HepG2 (cell line): ENCODE measurements around the gene CUL5. TPM values are rescaled to one million over a fixed set of nuclear protein-coding genes. Genes with fewer than 3 reads are reported as not detected.

ENCODE experiments used
- ATF4 ChIP-seq, 2 experiments: fragments of 450-650 bp in 1 of 2; sonication (generic) in 1 of 2; formaldehyde crosslinking; IDR thresholded peaks; 2 replicates each; pipeline versions ENCODE4 v1.5.0 to v1.8.0; 2020 to 2022; ENCODE audit warnings: mild to moderate bottlenecking in 1 of 2, missing genetic modification reagents in 1 of 2
- BCL6 ChIP-seq: IDR thresholded peaks from 2 replicates; pipeline ENCODE4 v1.6.1; 2016; ENCODE audit warnings: missing genetic modification reagents, missing compliant biosample characterization
- ELF3 ChIP-seq: IDR thresholded peaks from 2 replicates; pipeline ENCODE4 v1.6.1; 2016; ENCODE audit warnings: missing genetic modification reagents, missing compliant biosample characterization
- FOXJ3 ChIP-seq: sonication (generic); formaldehyde crosslinking; IDR thresholded peaks from 2 replicates; pipeline ENCODE4 v1.4.0; 2020; ENCODE audit warnings: missing genetic modification reagents, mild to moderate bottlenecking, borderline replicate concordance
- HNF4G ChIP-seq, 2 experiments: sonication (generic) in 1 of 2; formaldehyde crosslinking in 1 of 2; IDR thresholded peaks; 2 replicates each; pipeline versions ENCODE4 v1.4.0 to v1.6.1; 2011 to 2020; ENCODE audit warnings: borderline replicate concordance in 2 of 2, low read depth in 2 of 2, mild to moderate bottlenecking in 2 of 2, low read length in 1 of 2, missing genetic modification reagents in 1 of 2, moderate library complexity in 1 of 2
- HOXA7 ChIP-seq: sonication (generic); formaldehyde crosslinking; IDR thresholded peaks from 2 replicates; pipeline ENCODE4 v1.8.1; 2022; ENCODE audit warnings: mild to moderate bottlenecking, missing genetic modification reagents, moderate library complexity
- MAF1 ChIP-seq: sonication (generic); formaldehyde crosslinking; IDR thresholded peaks from 2 replicates; pipeline ENCODE4 v1.5.0; 2020; ENCODE audit warnings: missing genetic modification reagents, borderline replicate concordance
- MAZ ChIP-seq, 2 experiments: sonication (generic) in 1 of 2; formaldehyde crosslinking in 1 of 2; IDR thresholded peaks; 2 replicates each; pipeline versions ENCODE4 v1.5.0 to v1.6.1; 2012 to 2020; ENCODE audit warnings: low read depth in 2 of 2, mild to moderate bottlenecking in 2 of 2, borderline replicate concordance in 1 of 2, improper control_type of control experiment in 1 of 2, low read length in 1 of 2, missing genetic modification reagents in 1 of 2, moderate library complexity in 1 of 2
- NR2F6 ChIP-seq, 2 experiments: IDR thresholded peaks; 2 replicates each; pipeline ENCODE4 v1.6.1; 2016; ENCODE audit warnings: antibody characterized with exemption in 1 of 2, mild to moderate bottlenecking in 1 of 2
- PHF5A ChIP-seq: IDR thresholded peaks from one replicate; pipeline ENCODE4 v1.6.1; 2018; ENCODE audit warnings: low read depth, missing genetic modification reagents; ENCODE audit not compliant: unreplicated experiment
- POLR2AphosphoS2 ChIP-seq: IDR thresholded peaks from 2 replicates; pipeline ENCODE4 v1.6.1; 2011; ENCODE audit warnings: low read depth, low read length, improper control_type of control experiment
- RAD21 ChIP-seq: fragments of 450-650 bp; formaldehyde crosslinking; IDR thresholded peaks from 2 replicates; pipeline ENCODE4 v1.5.0; 2020; ENCODE audit warnings: mild to moderate bottlenecking
- RAD51 ChIP-seq: fragments of 450-650 bp; IDR thresholded peaks from 2 replicates; pipeline ENCODE4 v1.6.1; 2016; ENCODE audit warnings: borderline replicate concordance
- RFX3 ChIP-seq: IDR thresholded peaks from 2 replicates; pipeline ENCODE4 v1.6.1; 2016; ENCODE audit warnings: missing biosample characterization, missing genetic modification reagents
- SKI ChIP-seq: fragments of 450-650 bp; IDR thresholded peaks from one replicate; pipeline ENCODE4 v1.6.1; 2018; ENCODE audit warnings: mild to moderate bottlenecking; ENCODE audit not compliant: partially characterized antibody
- SNAPC5 ChIP-seq: sonication (generic); formaldehyde crosslinking; IDR thresholded peaks from 2 replicates; pipeline ENCODE4 v1.8.1; 2023; ENCODE audit warnings: mild to moderate bottlenecking, missing genetic modification reagents, borderline replicate concordance
- TCF12 ChIP-seq, 2 experiments: fragments of 450-650 bp in 1 of 2; sonication (generic) in 1 of 2; formaldehyde crosslinking in 1 of 2; IDR thresholded peaks; 2 replicates each; pipeline versions ENCODE4 v1.6.1 to v1.8.0; 2017 to 2022; ENCODE audit warnings: antibody characterized with exemption in 1 of 2, mild to moderate bottlenecking in 1 of 2, missing genetic modification reagents in 1 of 2, moderate library complexity in 1 of 2
- ZNF160 ChIP-seq: sonication (generic); formaldehyde crosslinking; IDR thresholded peaks from 2 replicates; pipeline ENCODE4 v1.8.0; 2022; ENCODE audit warnings: mild to moderate bottlenecking, inconsistent platforms, missing genetic modification reagents
- ZNF468 ChIP-seq: sonication (generic); formaldehyde crosslinking; IDR thresholded peaks from 2 replicates; pipeline ENCODE4 v1.8.0; 2022; ENCODE audit warnings: mild to moderate bottlenecking, moderate library complexity, missing genetic modification reagents
- ZNF772 ChIP-seq: sonication (generic); formaldehyde crosslinking; IDR thresholded peaks from 2 replicates; pipeline ENCODE4 v1.5.0; 2020; ENCODE audit warnings: mild to moderate bottlenecking, missing genetic modification reagents
- ZNF816 ChIP-seq: sonication (generic); formaldehyde crosslinking; IDR thresholded peaks from 2 replicates; pipeline ENCODE4 v1.8.0; 2022; ENCODE audit warnings: missing genetic modification reagents, mild to moderate bottlenecking, borderline replicate concordance
- ZNF83 ChIP-seq: sonication (generic); formaldehyde crosslinking; IDR thresholded peaks from 2 replicates; pipeline ENCODE4 v1.4.0; 2020; ENCODE audit warnings: missing genetic modification reagents, mild to moderate bottlenecking, borderline replicate concordance
- ZSCAN29 ChIP-seq: sonication (generic); formaldehyde crosslinking; conservative IDR thresholded peaks from 2 replicates; pipeline ENCODE4 v1.4.0; 2020; ENCODE audit warnings: mild to moderate bottlenecking, missing genetic modification reagents
- polyA plus RNA-seq, 8 experiments: library from polyadenylated mRNA; depleted of rRNA in 3 of 8; stranded (reverse) in 7 of 8; unstranded in 1 of 8; fragments of >200 nt; fragmentation: Illumina TruSeq in 4 of 8; extraction: Trizol in 4 of 8; gene quantifications; 2 replicates each; pipeline versions ENCODE4 v1.2.1 to v1.2.3, GENCODE V29; 2011 to 2016; ENCODE audit warnings: low read depth in 4 of 8, missing spikeins in 1 of 8, mixed read lengths in 1 of 8; ENCODE audit not compliant: insufficient read depth in 1 of 8
- total RNA-seq, 5 experiments: library from RNA; depleted of rRNA; stranded (reverse); fragments of >200 nt; fragmentation: Illumina TruSeq; extraction: Trizol; gene quantifications; 2 replicates each; pipeline ENCODE4 v1.2.3, GENCODE V29; 2016; ENCODE audit warnings: low read depth in 1 of 5
- TF ChIP-seq, protein P1 (sequence below): sonication (generic); formaldehyde crosslinking; IDR thresholded peaks from 2 replicates; pipeline ENCODE4 v1.9.0; 2021; ENCODE audit warnings: missing genetic modification reagents, mild to moderate bottlenecking, borderline replicate concordance

The CUL5 gene
- total and polyA plus RNA-seq, 2 of the 13 experiments (the other 11 are each of a cell fraction or from before 2014, with no cell fraction given), result 7.0 to 24.7 TPM

DNA sequence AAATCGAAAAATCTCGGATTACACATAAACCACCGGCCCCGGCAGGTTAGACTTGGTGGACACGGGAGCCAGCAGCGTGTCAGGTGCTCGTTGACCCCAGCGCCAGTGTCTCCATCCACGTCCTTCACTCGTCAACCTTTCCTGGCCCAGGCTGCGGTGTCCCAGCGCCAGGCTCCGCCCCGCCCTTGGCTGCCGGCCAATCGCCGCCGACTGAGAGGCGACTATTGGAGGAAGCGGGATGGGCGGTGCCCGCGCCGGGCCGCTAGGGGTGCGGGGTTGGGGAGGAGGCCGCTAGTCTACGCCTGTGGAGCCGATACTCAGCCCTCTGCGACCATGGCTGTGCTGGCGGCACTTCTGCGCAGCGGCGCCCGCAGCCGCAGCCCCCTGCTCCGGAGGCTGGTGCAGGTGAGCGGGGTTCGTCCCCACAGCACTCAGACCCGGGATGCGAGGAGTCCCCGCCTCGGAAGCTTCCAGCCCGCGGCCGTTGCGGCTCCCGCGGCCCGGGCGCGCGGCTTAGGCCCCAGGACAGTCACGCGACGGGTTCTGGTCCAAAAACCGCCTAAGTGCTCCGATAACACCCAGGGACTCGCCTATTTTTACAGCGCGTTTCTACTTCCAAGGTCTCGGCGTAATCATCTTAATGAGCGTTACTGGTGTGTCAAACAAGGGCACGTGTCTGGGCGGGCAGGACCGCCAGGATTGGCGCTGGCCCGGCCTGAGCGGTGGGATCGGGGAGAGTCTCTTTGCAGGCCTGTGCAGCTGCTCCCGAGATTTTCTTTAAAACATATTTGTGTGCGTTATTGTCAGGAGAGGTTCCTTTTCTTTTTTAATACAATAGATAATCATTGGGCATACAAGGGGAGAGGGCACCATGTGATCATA, 112.8 kb downstream of the CUL5 start, which contains the start of gene ACAT1 (continued):
- TF ChIP-seq ZSCAN29 (no peak), HOXA7 (CRISPR knock-in tag) (no peak), FOXJ3 (CRISPR knock-in tag) (no peak), ZNF772 (CRISPR knock-in tag) (peak; percentile 98), PHF5A (CRISPR knock-in tag) (no peak), RFX3 (CRISPR knock-in tag) (no peak), BCL6 (CRISPR knock-in tag) (peak; percentile 25; the same call in 1 of the 2 replicates), ZNF83 (CRISPR knock-in tag) (no peak), ZNF468 (CRISPR knock-in tag) (no peak), HNF4G (IDR thresholded peaks at IDR 0.05; ENCODE audit: borderline replicate concordance, low read depth, low read length) (peak; percentile 7; the same call in 1 of the 2 replicates), HNF4G (CRISPR knock-in tag; IDR thresholded peaks at IDR 0.05; ENCODE audit: borderline replicate concordance, low read depth) (peak; percentile 28; the same call in 1 of the 2 replicates), RAD21 (CRISPR knock-in tag) (peak; percentile 45; the same call in 1 of the 2 replicates), MAZ (IDR thresholded peaks at IDR 0.05; ENCODE audit: borderline replicate concordance, low read depth, low read length) (peak; percentile 50; the same call in 1 of the 2 replicates), MAZ (CRISPR knock-in tag; IDR thresholded peaks at IDR 0.05; ENCODE audit: low read depth) (no peak), ELF3 (CRISPR knock-in tag) (peak; percentile 68; the same call in 1 of the 2 replicates), ATF4 (CRISPR knock-in tag; IDR thresholded peaks at IDR 0.05) (no peak), SNAPC5 (CRISPR knock-in tag) (no peak), ZNF160 (peak; percentile 55; the same call in 1 of the 2 replicates), POLR2AphosphoS2 (no peak), MAF1 (CRISPR knock-in tag) (no peak), TCF12 (IDR thresholded peaks at IDR 0.05) (no peak), TCF12 (CRISPR knock-in tag; IDR thresholded peaks at IDR 0.05) (peak; percentile 84), NR2F6 (IDR thresholded peaks at IDR 0.05) (no peak), NR2F6 (CRISPR knock-in tag; IDR thresholded peaks at IDR 0.05) (peak; percentile 39; the same call in 1 of the 2 replicates), ZNF816 (no peak), RAD51 (no peak), SKI (peak; percentile 10)
- TF ChIP-seq, protein P1, sequence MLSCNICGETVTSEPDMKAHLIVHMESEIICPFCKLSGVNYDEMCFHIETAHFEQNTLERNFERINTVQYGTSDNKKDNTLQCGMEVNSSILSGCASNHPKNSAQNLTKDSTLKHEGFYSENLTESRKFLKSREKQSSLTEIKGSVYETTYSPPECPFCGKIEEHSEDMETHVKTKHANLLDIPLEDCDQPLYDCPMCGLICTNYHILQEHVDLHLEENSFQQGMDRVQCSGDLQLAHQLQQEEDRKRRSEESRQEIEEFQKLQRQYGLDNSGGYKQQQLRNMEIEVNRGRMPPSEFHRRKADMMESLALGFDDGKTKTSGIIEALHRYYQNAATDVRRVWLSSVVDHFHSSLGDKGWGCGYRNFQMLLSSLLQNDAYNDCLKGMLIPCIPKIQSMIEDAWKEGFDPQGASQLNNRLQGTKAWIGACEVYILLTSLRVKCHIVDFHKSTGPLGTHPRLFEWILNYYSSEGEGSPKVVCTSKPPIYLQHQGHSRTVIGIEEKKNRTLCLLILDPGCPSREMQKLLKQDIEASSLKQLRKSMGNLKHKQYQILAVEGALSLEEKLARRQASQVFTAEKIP (CRISPR knock-in tag), result no peak
